Panc1 (cell line): ENCODE data around the gene PPP1R1C.

ENCODE experiments used
- CTCF ChIP-seq: fragments of 450-650 bp; IDR thresholded peaks from 2 replicates; pipeline ENCODE4 v1.5.1; 2017; ENCODE audit warnings: mild to moderate bottlenecking
- POLR2AphosphoS5 ChIP-seq: IDR thresholded peaks from 2 replicates; pipeline ENCODE4 v1.6.1; 2012; ENCODE audit warnings: mild to moderate bottlenecking, low read depth, low read length, moderate library complexity
- REST ChIP-seq, 2 experiments: IDR thresholded peaks; 2 replicates each; pipeline ENCODE4 v1.6.1; 2011 to 2012; ENCODE audit warnings: low read depth in 2 of 2, control low read depth in 1 of 2, low read length in 1 of 2, mild to moderate bottlenecking in 1 of 2, moderate library complexity in 1 of 2; ENCODE audit not compliant: insufficient read depth in 1 of 2
- SIN3A ChIP-seq: IDR thresholded peaks from 2 replicates; pipeline ENCODE4 v1.6.1; 2012; ENCODE audit warnings: low read depth, mild to moderate bottlenecking, low read length, moderate library complexity, borderline replicate concordance; ENCODE audit not compliant: insufficient read depth
- TCF7L2 ChIP-seq: IDR thresholded peaks from 2 replicates; pipeline ENCODE4 v1.6.1; 2011; ENCODE audit warnings: mild to moderate bottlenecking, low read depth, low read length, inconsistent platforms

GRCh38 chr2:182148344-182148743 lies 162.7 kb downstream of the PPP1R1C start:
- TF ChIP-seq POLR2AphosphoS5 = no peak
- no peak for TF ChIP-seq CTCF
- no peak for TF ChIP-seq REST (IDR thresholded peaks at IDR 0.05; ENCODE audit: insufficient read depth in 1 of 2, low read depth in 2 of 2, low read length in 1 of 2)
- no peak for TF ChIP-seq SIN3A
- TF ChIP-seq TCF7L2 = no peak
